Fibroblast of peridontal ligament (primary cell): ENCODE results near the gene HAUS8.

Experiments used
- DNase-seq: peaks from one replicate; pipeline ENCODE4 v3.0.0-alpha.2; 2010; ENCODE audit errors: extremely low read depth

HAUS8 gene

DNA sequence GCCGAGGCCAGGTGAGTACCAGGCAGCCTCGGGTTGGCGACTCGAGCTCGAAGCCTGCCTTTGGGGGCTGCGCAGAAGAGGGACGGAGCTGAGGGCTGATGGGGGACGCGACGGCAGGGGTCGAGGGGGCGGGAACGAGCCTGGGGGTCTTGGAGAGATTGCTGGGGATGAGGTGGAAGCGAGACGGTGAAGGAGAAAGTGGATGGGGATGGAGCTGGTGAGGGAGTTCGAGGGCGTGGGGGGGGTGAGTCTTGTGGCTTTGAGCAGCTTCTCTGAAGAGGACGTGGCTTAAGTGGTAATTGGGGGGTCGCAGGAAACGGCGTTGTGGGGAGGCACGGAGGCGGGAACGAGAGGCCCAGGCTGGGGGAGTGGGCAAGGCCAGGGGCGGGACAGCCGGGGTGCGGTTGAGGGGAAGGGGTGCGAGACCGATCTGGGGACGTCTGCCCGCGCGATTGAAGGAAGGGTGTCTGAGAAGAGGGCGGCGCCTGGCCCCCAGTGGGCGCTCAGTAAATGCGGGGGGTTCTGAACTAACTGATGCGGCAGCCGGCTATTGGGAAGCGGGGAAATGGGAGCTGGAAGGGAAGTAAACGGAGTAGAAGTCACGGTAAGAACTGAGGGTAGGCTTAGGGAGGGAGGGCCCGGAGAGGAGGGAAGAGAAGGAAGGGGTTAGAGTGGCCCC lies 751 bp upstream of the HAUS8 start:
- DNase-seq = peak; percentile 22

DNA sequence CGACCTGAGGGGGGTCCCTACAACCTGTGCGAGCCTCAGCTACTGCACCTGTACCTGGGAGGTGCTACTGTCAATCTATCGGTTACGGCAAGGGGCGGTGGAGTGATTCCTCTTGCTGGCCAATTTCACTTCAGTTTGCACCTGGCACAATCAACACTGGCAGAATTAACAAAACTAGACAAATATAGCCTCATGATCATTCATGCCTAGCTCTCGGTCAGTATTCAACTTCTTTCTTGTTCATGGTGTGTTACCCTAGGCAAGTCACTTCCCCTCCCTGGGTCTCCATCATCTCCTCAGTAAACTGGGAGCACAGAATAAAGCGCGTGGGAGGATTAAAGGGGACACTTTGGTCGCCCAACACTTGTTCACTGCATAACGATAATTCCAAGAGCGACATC lies 618 bp downstream of the HAUS8 start:
- no peak for DNase-seq

- no peak for DNase-seq
Measured at GRCh38 chr19:17073869-17074633, 1.2 kb downstream of the HAUS8 start.

DNA sequence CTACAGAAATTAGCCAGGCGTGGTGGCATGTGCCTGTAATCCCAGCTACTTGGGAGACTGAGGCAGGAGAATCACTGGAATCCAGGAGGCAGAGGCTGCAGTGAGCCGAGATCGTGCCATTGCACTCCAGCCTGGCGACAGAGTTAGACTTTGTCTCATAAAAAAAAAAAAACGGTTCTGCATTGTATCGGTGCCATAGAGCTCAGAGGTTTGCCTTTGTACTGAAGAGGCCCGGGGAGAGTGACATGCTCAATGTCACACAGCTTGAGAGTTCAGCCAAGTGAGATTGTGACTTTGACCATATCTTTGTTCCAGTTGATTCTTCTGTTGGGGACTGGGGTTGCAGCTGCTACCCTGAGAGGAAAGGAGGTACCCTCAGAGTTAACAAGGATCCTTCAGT lies 4.3 kb downstream of the HAUS8 start:
- no peak for DNase-seq

GRCh38 chr19:17070421-17070820 lies 4.8 kb downstream of the HAUS8 start:
- DNase-seq = no peak

GRCh38 chr19:17069193-17069592 lies 6.1 kb downstream of the HAUS8 start:
- no peak for DNase-seq

GRCh38 chr19:17063428-17063827 lies 11.8 kb downstream of the HAUS8 start:
- DNase-seq = no peak

GRCh38 chr19:17061691-17062090 lies 13.6 kb downstream of the HAUS8 start:
- DNase-seq = no peak

DNA sequence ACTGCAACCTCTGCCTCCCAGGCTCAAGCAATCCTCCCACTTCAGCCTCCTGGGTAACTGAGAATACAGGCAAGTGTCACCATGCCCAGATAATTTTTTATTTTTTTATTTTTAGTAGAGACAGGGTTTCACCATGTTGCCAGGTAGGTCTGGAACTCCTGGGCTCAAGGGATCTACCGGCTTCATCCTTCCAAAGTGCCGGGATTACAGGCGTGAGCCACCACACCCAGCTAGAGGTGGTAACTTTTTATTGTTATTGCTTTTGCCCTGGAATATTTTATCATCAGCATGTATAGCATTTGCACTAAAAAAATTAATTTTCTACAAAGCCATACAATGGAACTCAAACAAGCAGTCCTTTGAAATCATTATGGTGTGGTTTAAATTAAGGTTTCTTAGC lies 14.0 kb downstream of the HAUS8 start:
- DNase-seq = no peak

- no peak for DNase-seq
Measured at GRCh38 chr19:17060802-17061201, 14.4 kb downstream of the HAUS8 start.

- DNase-seq = peak; percentile 49
Measured at GRCh38 chr19:17058236-17058635, 17.0 kb downstream of the HAUS8 start.

- no peak for DNase-seq
Measured at GRCh38 chr19:17055636-17056035, 19.6 kb downstream of the HAUS8 start.

DNA sequence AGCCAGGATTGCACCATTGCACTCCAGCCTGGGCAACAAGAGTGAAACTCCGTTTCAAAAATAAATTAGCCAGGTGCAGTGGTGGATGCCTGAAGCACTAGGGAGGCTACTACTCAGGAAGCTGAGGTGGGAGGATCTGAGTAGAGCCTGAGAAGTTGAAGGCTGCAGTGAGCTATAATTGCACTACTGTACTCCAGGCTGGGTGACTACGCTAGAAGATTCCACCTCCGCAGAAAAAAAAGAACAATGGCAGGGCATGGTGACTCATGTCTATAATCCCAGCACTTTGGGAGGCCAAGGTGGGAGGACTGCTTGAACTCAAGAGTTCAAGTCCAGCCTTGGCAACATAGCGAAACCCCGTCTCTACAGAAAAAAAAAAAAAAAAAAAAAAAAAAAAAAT lies 20.5 kb downstream of the HAUS8 start:
- no peak for DNase-seq

GRCh38 chr19:17052439-17052838 lies 22.8 kb downstream of the HAUS8 start:
- peak; percentile 70 for DNase-seq

GRCh38 chr19:17049711-17050280 lies 25.5 kb downstream of the HAUS8 start:
- DNase-seq = peak; percentile 59

DNA sequence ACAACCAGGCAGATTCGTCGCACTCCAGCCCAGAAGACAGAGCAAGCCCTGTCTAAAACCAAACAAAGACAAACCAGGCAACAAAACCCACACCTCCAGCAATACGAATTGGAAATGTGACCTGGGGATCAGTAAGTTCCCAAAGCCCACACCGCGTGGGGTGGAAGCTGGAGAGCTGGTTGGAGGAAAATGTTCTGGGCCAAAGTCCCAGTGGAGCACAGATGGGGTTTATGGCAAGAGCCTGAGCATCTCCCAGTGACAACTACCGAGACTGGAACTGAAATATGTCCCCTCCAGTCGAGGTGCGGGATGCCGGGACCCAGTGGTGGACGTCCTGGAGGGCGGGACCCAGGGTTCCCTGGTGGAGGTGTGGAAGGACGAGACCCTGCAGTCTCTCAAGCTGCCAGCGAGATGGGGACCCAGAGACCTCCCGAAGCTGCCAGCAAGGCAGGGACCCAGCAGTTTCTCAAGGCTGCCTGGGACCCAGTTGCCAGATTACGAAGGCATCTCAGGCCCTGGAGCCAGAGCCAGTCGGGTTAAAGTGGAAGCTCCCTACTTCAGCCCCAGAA lies 26.3 kb downstream of the HAUS8 start:
- no peak for DNase-seq

DNA sequence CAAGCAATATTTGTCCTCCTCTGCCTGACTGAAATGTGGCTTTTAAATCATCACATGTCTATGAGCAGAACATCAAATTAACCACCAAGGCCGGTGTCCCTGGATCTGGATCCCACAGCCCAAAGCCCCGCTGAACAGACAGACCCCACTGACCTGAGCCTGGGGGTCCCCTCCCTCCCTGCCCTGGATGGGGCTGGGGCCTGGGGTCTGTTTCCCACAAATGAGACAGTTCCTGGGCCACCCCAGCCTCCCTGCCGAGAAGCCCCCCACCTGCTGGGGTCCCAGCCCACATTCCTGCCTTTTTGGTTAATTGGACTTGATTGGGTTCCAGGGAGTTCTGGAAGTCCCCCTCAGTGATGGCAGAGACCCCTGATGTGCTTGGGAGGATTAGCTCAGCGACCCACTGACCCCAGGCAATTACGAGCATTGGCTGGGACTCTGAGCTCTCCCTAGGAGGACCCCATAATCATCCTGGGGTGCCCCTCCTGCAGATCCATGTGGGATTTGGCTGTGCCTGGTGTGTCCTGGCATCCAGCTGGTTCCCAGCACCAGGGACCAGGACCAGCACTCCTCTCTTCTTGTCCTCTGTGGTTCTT lies 29.2 kb downstream of the HAUS8 start:
- DNase-seq = no peak

DNA sequence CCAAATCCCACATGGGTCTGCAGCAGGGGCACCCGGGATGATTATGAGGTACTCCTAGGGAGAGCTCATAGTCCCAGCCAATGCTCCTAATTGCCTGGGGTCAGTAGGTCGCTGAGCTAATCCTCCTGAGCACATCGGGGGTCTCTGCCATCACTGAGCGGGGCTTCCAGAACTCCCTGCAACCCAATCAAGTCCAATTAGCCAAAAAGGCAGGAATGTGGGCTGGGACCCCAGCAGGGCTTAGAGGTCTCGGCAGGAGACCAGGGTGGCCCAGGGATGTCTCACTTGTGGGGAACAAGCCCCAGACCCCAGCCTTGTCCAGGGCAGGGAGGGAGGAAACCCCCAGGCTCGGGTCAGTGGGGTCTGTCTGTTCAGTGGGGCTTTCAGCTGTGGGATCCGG lies 31.5 kb downstream of the HAUS8 start:
- no peak for DNase-seq

GRCh38 chr19:17041976-17042375 lies 33.3 kb downstream of the HAUS8 start:
- DNase-seq = peak; percentile 29

GRCh38 chr19:17037966-17038500 lies 37.2 kb downstream of the HAUS8 start:
- no peak for DNase-seq

DNA sequence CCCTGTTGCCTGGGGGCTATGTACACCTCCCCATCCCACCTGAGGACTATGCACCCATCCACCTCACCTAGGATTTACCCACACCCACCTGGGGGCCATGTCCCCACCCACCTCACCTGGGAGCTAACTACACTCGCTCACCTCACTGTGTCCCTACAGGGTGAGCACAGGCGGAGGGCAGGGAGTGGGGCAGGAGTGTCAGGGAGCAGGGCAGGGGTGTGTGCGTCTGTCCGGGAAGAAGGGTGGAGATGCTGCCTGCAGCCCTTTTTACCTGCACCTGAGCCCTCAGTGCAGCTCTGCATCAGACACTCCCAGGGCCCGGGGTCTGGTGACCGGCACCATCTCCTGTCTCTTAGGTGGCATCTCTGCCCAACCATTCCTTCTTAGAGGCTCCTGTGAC lies 38.1 kb downstream of the HAUS8 start:
- no peak for DNase-seq

DNA sequence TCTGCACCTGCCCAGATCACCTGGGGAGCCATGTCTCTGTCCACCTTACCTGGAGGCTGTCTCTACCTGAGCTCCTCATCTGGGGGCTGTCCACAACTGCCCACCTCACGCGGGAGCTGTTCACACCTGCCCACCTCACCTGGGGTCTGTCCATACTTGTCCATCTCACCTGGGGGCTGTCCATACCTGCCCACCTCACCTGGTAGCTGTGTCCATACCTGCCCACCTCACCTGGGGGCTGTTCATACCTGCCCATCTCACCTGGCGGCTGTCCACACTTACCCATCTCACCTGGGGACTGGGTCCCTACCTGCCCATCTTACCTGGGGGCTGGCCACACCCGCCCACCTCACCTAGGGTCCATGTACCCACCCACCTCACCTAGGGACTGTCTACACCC lies 38.6 kb downstream of the HAUS8 start:
- no peak for DNase-seq
